Stimulated activated CD8-positive, alpha-beta memory T cell treated with anti-CD3 and anti-CD28 coated beads, Interleukin-15, amount 100 ng/mL, for 4 hours (primary cell): Measurements from ENCODE around the gene NEIL1.

Experiments
- DNase-seq, 2 donors: peaks; one replicate each; pipeline ENCODE4 v3.0.0-alpha.2; 2020; ENCODE audit warnings: low read depth in 2 of 2

The NEIL1 gene

GRCh38 chr15:75356517-75356916, 9.7 kb downstream of the NEIL1 start:
- no peak for DNase-seq

DNA sequence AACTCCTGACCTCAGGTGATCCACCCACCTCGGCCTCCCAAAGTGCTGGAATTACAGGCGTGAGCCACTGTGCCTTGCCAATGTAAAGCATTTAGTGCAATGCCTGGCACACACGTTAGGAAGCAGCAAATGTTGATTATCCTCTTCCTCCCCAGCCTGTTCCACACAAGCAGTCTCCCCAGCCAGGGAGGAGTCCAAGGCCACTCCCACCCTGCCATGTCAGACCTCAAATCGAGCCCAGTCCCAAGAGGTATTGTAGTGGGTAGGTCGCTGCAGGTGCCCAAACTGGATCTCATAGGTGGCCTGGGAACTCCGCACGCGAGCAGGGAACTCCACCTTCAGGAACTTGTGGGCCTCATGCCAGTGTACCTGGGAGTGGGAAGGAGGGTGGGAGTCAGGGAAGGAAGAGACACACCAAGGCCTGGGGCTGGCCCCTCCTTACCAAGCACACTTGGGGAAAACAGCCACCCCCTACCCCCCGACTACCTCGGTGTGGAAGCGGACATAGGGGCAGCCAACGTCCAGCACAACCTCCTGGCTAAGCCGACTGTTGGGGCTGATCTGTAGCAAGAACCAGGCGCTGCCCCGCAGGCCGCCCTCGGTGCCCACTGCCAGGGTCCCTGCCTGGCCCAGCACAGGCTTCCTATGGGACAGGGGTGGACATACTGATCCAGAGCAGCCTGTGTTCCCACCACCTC, 11.3 kb downstream of the NEIL1 start:
- no peak for DNase-seq

DNA sequence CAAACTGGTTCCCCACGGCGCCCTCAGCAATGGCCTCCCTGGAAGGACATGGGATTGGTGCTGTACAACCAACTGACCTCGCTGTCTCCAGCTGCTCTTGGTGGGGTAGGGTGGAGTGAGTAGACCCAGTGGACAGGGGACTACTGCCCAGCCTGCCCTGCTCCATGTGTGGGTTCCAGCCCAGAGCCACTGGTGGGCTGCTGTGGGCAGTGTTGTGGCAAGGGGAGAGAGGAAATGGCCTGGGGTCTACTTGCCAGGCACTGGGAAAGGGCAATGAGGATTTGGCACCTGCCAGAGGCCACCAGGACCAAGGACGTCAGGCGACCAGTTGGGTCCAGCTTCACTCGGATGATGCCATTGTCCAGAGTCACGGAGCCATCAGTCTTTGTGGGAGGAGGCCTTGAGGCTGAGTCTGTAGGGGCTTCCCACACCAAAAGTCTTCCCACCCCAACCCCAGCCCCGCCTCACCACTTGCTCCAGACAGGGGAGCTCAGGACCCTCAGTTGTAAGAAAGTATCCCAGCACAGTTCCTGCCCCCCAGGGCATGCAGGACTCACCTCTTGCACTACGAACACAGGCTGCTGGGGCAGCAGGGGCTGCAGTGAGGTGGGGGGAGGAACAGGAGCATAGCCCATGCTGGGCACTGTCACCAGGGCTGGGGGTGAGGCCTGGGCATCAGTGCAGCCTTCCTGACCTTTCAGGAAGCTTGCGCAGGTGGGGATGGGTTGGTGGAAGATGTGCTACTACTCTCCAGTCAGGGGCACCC, 12.1 kb downstream of the NEIL1 start:
- DNase-seq = no peak

- no peak for DNase-seq
Observed at GRCh38 chr15:75359537-75360250, 12.9 kb downstream of the NEIL1 start.

DNA sequence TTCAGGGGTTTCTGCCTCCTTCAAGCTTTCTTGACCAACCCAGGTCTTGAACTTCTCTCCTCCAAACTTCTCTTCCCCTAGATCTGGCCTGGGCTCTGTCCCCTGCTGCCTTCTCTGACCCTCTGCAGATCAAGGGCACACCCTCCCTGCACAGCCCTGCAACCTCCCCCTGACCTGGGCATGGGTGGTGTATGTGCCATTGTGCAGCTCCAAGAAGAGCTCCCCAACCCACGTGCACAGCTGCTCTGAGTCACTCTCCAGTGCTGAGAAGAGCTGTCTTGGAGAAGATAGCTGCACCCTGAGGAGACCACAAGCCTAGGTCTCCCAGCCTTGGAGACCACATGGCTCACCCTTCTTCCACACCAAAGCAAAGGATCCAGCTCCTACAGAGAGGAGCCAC, 13.6 kb downstream of the NEIL1 start:
- DNase-seq = no peak

DNA sequence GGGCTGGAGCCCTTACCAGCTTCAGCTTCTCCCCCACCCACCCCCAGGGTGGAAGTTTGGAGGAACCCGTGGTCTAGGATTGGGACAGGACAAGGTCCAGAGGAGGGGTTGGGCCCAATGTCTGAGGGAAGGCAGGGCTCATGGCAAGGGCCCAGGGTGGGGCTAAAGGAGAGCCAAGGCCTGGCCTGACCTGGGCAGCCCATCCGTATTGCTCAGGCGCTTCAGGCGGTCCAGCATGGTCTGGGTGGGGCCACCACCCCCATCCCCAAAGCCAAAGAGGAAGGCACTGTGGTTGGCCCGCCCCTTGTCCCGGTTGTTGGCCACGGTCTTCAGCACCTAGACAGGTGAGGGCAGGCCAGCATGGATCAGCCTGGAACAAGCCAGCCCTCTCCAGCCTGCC, 14.0 kb downstream of the NEIL1 start:
- DNase-seq = no peak

GRCh38 chr15:75361361-75361988, 14.6 kb downstream of the NEIL1 start:
- DNase-seq = no peak

GRCh38 chr15:75361989-75362641, 15.3 kb downstream of the NEIL1 start:
- DNase-seq = no peak

GRCh38 chr15:75362642-75363249, 15.9 kb downstream of the NEIL1 start:
- no peak for DNase-seq

GRCh38 chr15:75363786-75364185, 16.9 kb downstream of the NEIL1 start:
- DNase-seq = no peak

GRCh38 chr15:75364881-75365280, 18.0 kb downstream of the NEIL1 start:
- DNase-seq = no peak

GRCh38 chr15:75366163-75366562, 19.3 kb downstream of the NEIL1 start:
- DNase-seq = no peak

DNA sequence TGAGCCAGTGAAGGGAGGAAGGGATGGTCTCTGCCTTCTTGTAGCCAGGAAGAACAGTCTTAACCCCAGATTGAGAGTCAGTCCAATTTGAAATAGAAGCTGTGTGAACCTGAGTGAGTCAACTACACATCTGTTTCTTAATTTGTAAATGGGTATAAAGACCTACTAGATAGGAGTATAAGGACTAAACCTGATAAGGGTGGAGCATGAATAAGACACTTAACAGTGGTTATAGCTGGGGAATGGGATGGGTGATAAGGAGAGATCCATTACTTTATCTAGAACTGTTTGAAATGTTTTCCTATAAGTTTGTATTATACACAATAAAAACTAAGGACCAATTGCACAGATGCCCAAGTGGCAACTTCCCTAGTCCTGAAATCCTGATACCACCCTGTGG, 20.2 kb downstream of the NEIL1 start:
- DNase-seq = no peak

DNA sequence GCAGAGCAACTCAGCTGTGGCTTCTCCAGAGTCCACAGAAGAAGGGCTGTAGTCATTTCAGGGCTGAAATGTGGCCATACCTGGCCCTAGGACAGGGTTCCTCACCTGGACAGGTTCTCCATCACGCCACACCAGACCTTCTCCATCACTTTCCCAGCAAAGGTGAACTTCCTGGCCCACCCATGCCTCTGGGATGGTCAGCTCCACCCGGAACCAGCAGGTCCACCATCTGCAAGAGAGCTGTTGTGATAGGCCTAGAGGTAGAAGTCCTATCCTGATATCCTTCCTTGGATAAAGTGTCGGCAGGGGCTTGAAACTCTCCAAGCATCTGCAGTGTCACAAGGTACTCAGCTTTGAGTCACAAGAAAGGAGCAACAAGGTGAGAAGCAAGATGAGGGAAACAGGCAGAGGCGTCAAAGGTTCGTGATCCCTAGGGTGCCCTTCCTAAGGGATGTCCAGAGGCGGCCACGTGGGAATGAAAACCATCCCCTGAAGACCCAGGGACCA, 20.6 kb downstream of the NEIL1 start:
- DNase-seq = no peak

DNA sequence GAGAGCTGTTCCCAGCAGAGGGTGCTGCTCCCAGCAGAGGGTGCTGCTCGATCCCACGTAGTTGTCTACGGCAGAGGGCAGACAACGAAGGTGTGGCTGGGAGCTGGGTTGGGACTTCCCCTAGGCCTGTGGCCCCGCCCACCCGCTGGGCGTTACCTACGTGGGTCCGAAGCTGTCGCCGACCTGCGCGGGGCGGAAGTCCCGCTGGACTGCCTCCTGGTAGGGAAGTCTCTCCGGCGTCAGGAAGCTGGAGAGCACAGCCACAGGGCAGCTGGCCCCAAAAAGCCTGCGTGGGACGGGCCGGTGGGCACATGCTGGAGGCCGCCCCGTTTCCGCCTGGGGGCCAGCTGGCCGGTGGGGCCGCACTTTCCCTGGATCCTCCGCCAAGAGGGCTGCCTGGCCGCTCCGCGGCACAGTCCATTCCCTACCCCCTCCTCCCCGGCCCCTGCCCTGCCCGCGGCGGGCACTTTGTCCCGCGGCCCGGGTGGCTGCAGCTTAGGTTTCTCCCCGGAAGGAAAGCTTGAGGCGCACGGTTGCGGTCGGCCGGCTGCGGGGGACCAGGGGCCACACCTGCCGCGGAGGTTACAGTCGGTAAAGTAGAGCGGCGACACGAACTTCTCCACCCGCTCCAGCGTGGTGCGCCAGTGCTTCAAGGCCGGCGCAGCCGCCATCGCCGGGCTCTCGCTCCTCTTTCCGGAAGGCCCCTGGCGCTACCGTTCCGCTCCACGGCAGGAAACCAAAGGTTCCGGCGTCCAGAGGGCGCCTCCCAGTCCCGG, 21.3 kb downstream of the NEIL1 start, which contains the start of gene MAN2C1:
Gene MAN2C1 (minus strand): TSS at position 695 of the 776 bp plus-strand sequence. CDS start 24 bp downstream, at position 671.
- peak; percentile 77 to 81 for DNase-seq

- DNase-seq = no peak
Observed at GRCh38 chr15:75368689-75369239, 21.9 kb downstream of the NEIL1 start.

GRCh38 chr15:75369897-75370581, 23.2 kb downstream of the NEIL1 start:
- DNase-seq = no peak

- no peak for DNase-seq
Observed at GRCh38 chr15:75371486-75371885, 24.6 kb downstream of the NEIL1 start.
